Measurements from ENCODE around the gene PGAP1. TPM values are rescaled to one million over a fixed set of nuclear protein-coding genes. Genes with fewer than 3 reads are reported as not detected.

PGAP1 gene
- total RNA-seq, 1 experiment from 2014 or later = 7.1 TPM

DNA sequence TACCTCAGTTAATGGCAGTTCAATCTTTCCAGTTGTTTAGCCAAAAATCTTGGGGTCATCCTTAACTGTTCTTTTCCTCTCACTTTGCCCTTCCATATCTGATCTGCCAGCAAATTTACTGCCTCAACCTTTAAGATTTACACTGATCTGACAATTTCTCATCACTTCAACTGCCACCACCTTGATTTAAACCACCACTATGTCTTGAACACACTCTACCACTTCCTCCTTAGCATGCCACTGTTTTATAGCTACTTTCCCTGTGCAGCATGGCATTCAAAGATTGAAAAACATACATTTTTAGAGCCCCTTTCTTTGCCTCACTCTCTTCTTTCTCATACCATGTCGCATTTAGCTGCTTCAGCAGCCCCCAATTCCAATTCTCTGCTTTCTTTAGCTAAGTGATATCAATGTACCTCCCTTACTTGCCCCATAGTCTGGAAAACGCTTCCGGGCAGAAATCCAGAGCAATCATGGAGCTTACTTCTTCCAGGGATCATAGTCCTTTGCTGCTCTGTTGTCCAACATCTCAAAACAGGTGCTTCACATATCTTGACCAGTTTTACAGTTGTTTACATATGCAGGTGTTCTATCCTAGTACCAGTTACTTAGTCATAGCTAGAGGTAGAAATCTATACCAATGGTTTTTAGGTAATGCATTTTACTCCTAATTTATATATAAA lies 10.9 kb downstream of the PGAP1 start:
- H3K9me3 ChIP-seq (ENCODE audit: control insufficient read depth in 1 of 2, insufficient read depth in 1 of 2, low read depth in 1 of 2, low read length in 2 of 2) = no peaks in the 10 kb centered on the region
- H3K4me2 ChIP-seq (ENCODE audit: low read length) = no peak overlapping the region
- H3K79me2 ChIP-seq (ENCODE audit: insufficient read depth, low read length) = 0 out of 2 replicates have a peak, but pooled peaks cover 7% of the 10 kb centered on the region
- H3K9me2 ChIP-seq (ENCODE audit: insufficient read depth) = no peaks in the 10 kb centered on the region
- POLR2A ChIA-PET = no interaction called here
- RAD21 ChIA-PET (ENCODE audit: low non-redundant PET in 1 of 2, low total read pairs in 2 of 2, uncharacterized antibody in 2 of 2, unreplicated experiment in 2 of 2) = no interaction called here
- peaks cover 3 to 5% of the 10 kb centered on the region in 2 experiments; a peak in 1 of 4 replicates for H3K36me3 ChIP-seq (ENCODE audit: control insufficient read depth in 1 of 2, insufficient read depth in 2 of 2, low read length in 2 of 2)
- no peaks in the 10 kb centered on the region for H3K27me3 ChIP-seq (ENCODE audit: insufficient read depth, low read length)
- DNase-seq (ENCODE audit: low read depth, low spot score) (no peak), ATAC-seq (no peak)
- no peaks in the 10 kb centered on the region for H3K4me1 ChIP-seq (ENCODE audit: control insufficient read depth in 1 of 2, insufficient read depth in 2 of 2, low read length in 2 of 2)
- H2AFZ ChIP-seq (ENCODE audit: low read depth, low read length, poor library complexity, severe bottlenecking) = no peak overlapping the region
- no TSS peak for BruUV-seq (replicated peaks)
- H4K20me1 ChIP-seq (ENCODE audit: insufficient read depth) = no peaks in the 10 kb centered on the region
- H3K9ac ChIP-seq (ENCODE audit: low read length) = no peak overlapping the region
- no peak for TF ChIP-seq SP1 (IDR thresholded peaks at IDR 0.05; ENCODE audit: low read depth)
- no peak for TF ChIP-seq JUND (IDR thresholded peaks at IDR 0.05)
- no peak for TF ChIP-seq ELF1 (IDR thresholded peaks at IDR 0.05; ENCODE audit: borderline replicate concordance, low read depth)
- no peak for TF ChIP-seq SIN3A (IDR thresholded peaks at IDR 0.05; ENCODE audit: low read depth)
- no peak for TF ChIP-seq EZH2phosphoT487 (IDR thresholded peaks at IDR 0.05; ENCODE audit: borderline replicate concordance)
- TF ChIP-seq, protein P1, sequence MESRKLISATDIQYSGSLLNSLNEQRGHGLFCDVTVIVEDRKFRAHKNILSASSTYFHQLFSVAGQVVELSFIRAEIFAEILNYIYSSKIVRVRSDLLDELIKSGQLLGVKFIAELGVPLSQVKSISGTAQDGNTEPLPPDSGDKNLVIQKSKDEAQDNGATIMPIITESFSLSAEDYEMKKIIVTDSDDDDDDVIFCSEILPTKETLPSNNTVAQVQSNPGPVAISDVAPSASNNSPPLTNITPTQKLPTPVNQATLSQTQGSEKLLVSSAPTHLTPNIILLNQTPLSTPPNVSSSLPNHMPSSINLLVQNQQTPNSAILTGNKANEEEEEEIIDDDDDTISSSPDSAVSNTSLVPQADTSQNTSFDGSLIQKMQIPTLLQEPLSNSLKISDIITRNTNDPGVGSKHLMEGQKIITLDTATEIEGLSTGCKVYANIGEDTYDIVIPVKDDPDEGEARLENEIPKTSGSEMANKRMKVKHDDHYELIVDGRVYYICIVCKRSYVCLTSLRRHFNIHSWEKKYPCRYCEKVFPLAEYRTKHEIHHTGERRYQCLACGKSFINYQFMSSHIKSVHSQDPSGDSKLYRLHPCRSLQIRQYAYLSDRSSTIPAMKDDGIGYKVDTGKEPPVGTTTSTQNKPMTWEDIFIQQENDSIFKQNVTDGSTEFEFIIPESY (IDR thresholded peaks at IDR 0.05; ENCODE audit: extremely low read depth, insufficient replicate concordance, low read length) = no peak
- TF ChIP-seq, protein P2, sequence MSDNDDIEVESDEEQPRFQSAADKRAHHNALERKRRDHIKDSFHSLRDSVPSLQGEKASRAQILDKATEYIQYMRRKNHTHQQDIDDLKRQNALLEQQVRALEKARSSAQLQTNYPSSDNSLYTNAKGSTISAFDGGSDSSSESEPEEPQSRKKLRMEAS (IDR thresholded peaks at IDR 0.05) = no peak
- no peak for TF ChIP-seq SRF (IDR thresholded peaks at IDR 0.05; ENCODE audit: low read depth)
- TF ChIP-seq YY1 (IDR thresholded peaks at IDR 0.05; ENCODE audit: extremely low read depth, insufficient replicate concordance, low read depth, low read length) = no peak
- TF ChIP-seq, protein P3, sequence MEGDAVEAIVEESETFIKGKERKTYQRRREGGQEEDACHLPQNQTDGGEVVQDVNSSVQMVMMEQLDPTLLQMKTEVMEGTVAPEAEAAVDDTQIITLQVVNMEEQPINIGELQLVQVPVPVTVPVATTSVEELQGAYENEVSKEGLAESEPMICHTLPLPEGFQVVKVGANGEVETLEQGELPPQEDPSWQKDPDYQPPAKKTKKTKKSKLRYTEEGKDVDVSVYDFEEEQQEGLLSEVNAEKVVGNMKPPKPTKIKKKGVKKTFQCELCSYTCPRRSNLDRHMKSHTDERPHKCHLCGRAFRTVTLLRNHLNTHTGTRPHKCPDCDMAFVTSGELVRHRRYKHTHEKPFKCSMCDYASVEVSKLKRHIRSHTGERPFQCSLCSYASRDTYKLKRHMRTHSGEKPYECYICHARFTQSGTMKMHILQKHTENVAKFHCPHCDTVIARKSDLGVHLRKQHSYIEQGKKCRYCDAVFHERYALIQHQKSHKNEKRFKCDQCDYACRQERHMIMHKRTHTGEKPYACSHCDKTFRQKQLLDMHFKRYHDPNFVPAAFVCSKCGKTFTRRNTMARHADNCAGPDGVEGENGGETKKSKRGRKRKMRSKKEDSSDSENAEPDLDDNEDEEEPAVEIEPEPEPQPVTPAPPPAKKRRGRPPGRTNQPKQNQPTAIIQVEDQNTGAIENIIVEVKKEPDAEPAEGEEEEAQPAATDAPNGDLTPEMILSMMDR (IDR thresholded peaks at IDR 0.05 in 2 of 3, conservative IDR thresholded peaks at IDR 0.05 in 1 of 3; ENCODE audit: borderline replicate concordance in 1 of 3, insufficient read depth in 1 of 3, low read depth in 2 of 3, low read length in 2 of 3) = no peak
- no peak for TF ChIP-seq FOSL1 (IDR thresholded peaks at IDR 0.05; ENCODE audit: low read depth)
- TF ChIP-seq POLR2A (IDR thresholded peaks at IDR 0.05; ENCODE audit: borderline replicate concordance, extremely low read depth, insufficient read depth, insufficient read length) = no peak
- TF ChIP-seq ZFX (IDR thresholded peaks at IDR 0.05) = no peak
- no peak for TF ChIP-seq ATF3 (IDR thresholded peaks at IDR 0.05)
- no peak for TF ChIP-seq REST (IDR thresholded peaks at IDR 0.05; ENCODE audit: low read depth)
- no peak for TF ChIP-seq EGR1 (IDR thresholded peaks at IDR 0.05; ENCODE audit: low read depth)
- intact Hi-C loops (cut with micrococcal nuclease) = no loop called here
- H3K4me3 ChIP-seq (replicated peaks in 1 of 2; ENCODE audit: low read depth in 1 of 2, low read length in 2 of 2) = no peak overlapping the region
- H3K27ac ChIP-seq (ENCODE audit: low read depth, low read length) = no peak overlapping the region
- CTCF ChIA-PET = no interaction called here
